ENCODE measurements around the gene CTDSP1. TPM values are rescaled to one million over a fixed set of nuclear protein-coding genes. Genes with fewer than 3 reads are reported as not detected.

CTDSP1 gene
- total and polyA plus RNA-seq, 8 donors: 43.3 to 188 (median 108) TPM

GRCh38 chr2:218383892-218384519, 15.7 kb upstream of the CTDSP1 start:
- intact Hi-C loops (cut with DNase I; ENCODE audit: low total_unique reads): no loop called here

GRCh38 chr2:218384975-218385374, 14.7 kb upstream of the CTDSP1 start:
- no peak for TF ChIP-seq POLR2AphosphoS5 (IDR thresholded peaks at IDR 0.05)
- TF ChIP-seq EP300 (IDR thresholded peaks at IDR 0.05): no peak
- no peak for TF ChIP-seq CTCF (IDR thresholded peaks at IDR 0.05)
- TF ChIP-seq POLR2A (IDR thresholded peaks at IDR 0.05): no peak

More at GRCh38 chr2:218383892-218384519, 15.7 kb upstream of the CTDSP1 start:
- no peak for DNase-seq
- Histone ChIP-seq H3K27me3 (no peaks in the 10 kb centered on the region), H3K9me3 (no peaks in the 10 kb centered on the region), H3K36me3 (no peaks in the 10 kb centered on the region), H3K4me1 (peaks cover 0 to 25% (median 9%) of the 10 kb centered on the region in 4 donors), H3K27ac (peak overlapping the region in 1 of 5 donors; percentile 78), H3K4me3 (peak overlapping the region in 2 of 4 donors; percentile 30 to 40)
- WGBS, 5 donors: 82 to 92% (median 86%) methylated on average over 8 to 10 of the region's 10 CpGs
- TF ChIP-seq POLR2A (IDR thresholded peaks at IDR 0.05) (no peak), POLR2AphosphoS5 (IDR thresholded peaks at IDR 0.05) (no peak), CTCF (IDR thresholded peaks at IDR 0.05) (no peak), EP300 (IDR thresholded peaks at IDR 0.05) (no peak)

DNA sequence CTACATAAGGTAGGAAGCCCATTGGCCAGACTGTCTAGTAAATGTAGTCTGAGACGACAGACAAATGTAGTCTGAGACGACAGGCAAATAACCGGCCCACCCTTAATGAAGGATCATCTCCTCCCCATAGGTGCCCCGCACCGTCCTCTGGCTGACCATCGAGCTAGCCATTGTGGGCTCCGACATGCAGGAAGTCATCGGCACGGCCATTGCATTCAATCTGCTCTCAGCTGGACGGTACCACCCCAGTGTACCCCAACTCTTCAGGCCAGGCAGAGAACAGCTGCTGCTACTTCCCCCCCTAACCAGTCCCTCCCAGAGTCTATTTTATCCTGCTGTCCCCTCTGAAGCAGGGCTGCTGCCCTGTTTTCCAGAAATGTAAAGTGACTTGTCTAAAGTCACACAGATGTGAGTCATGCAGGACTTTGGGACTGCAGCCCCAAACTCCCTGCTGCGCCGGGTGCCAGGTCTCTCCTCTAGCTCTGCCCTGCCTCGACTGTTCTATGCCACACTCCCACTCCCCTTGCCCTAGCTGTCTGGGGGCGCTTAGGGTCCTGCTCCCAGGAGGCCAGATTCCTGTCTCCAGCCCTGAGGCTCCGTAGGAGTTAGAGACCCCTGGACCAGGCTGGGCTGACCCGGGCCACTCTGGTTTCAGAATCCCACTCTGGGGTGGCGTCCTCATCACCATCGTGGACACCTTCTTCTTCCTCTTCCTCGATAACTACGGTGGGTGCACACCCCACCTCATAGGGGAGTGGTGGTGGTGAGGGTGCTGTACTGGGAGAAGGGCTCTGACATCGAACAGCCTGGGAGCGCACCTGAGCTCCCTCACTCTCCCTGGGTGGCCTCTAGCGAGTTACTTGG, 12.9 kb upstream of the CTDSP1 start:
- peaks cover 0 to 25% (median 9%) of the 10 kb centered on the region in 4 donors for H3K4me1 ChIP-seq
- WGBS, 5 donors: 66 to 68% (median 67%) methylated on average over 19 to 23 of the region's 23 CpGs
- peak overlapping the region; percentile 56 to 81 (median 79) for H3K27ac ChIP-seq
- TF ChIP-seq EP300 (IDR thresholded peaks at IDR 0.05) (no peak), CTCF (IDR thresholded peaks at IDR 0.05) (no peak), POLR2A (IDR thresholded peaks at IDR 0.05) (no peak), POLR2AphosphoS5 (IDR thresholded peaks at IDR 0.05) (no peak)
- peaks cover 0 to 5% (median 0%) of the 10 kb centered on the region in 4 donors for H3K36me3 ChIP-seq
- H3K9me3 ChIP-seq: no peaks in the 10 kb centered on the region
- H3K4me3 ChIP-seq: peak overlapping the region; percentile 41 to 47 (median 42)
- intact Hi-C loops (cut with DNase I; ENCODE audit: low total_unique reads): no loop called here
- DNase-seq: no peak
- H3K27me3 ChIP-seq: no peaks in the 10 kb centered on the region

More at GRCh38 chr2:218384975-218385374, 14.7 kb upstream of the CTDSP1 start:
- Histone ChIP-seq H3K27ac (no peak overlapping the region), H3K4me3 (peak overlapping the region in 1 of 4 donors; percentile 40), H3K4me1 (peaks cover 0 to 25% (median 9%) of the 10 kb centered on the region in 4 donors), H3K9me3 (no peaks in the 10 kb centered on the region), H3K36me3 (peaks cover 0 to 2% (median 0%) of the 10 kb centered on the region in 4 donors), H3K27me3 (no peaks in the 10 kb centered on the region)
- intact Hi-C loops (cut with DNase I; ENCODE audit: low total_unique reads): no loop called here
- 69 to 84% (median 77%) methylated on average over 9 of the region's 9 CpGs for WGBS, 5 donors
- DNase-seq: no peak

- Histone ChIP-seq H3K9me3 (no peaks in the 10 kb centered on the region), H3K4me1 (peaks cover 0 to 25% (median 9%) of the 10 kb centered on the region in 4 donors), H3K27me3 (no peaks in the 10 kb centered on the region), H3K36me3 (peaks cover 0 to 5% (median 0%) of the 10 kb centered on the region in 4 donors), H3K27ac (peak overlapping the region; percentile 69 to 81 (median 79)), H3K4me3 (peak overlapping the region; percentile 41 to 47 (median 42))
- peak; percentile 66 to 95 for DNase-seq
- 9 to 17% (median 13%) methylated on average over 28 to 38 of the region's 38 CpGs for WGBS, 5 donors
- intact Hi-C loops (cut with DNase I; ENCODE audit: low total_unique reads): no loop called here
- TF ChIP-seq POLR2AphosphoS5 (IDR thresholded peaks at IDR 0.05): peak in 2 of 3 donors; percentile 6 to 29
- no peak for TF ChIP-seq CTCF (IDR thresholded peaks at IDR 0.05)
Observed at GRCh38 chr2:218387369-218388194, 12.1 kb upstream of the CTDSP1 start.
